Measurements from ENCODE around the gene POU2F1.

POU2F1 gene

DNA sequence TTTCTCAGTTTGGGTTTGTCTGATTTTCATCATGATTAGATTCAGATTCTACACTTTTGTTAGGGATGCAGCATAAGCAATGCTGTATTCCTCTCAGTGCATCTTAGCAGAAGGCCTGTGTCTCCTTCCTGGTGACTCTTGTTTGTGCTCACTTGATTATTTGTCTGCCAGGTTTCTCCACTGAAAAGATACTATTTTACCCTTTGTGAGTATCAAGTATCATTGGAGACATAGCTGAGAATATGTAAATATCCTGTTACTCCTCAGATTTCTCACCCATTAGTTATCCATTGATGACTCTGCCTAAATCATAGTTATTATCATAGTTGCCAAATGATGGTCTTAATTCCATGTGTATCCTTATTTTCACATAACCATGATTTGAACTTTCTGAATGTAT, 148.5 kb downstream of the POU2F1 start:
- Histone ChIP-seq H3K4me2 (no peak overlapping the region), H3K9me3 (peaks cover 3% of the 10 kb centered on the region; the same call in 1 of the 2 replicates), H3K27ac (no peak overlapping the region), H3K27me3 (no peaks in the 10 kb centered on the region), H3K4me3 (no peak overlapping the region), H4K20me1 (peaks cover 8% of the 10 kb centered on the region; the same call in 1 of the 2 replicates), H3K4me1 (no peaks in the 10 kb centered on the region), H3K9ac (no peak overlapping the region), H3K36me3 (peaks cover 82% of the 10 kb centered on the region)
- TF ChIP-seq Cebpa-rat (IDR thresholded peaks at IDR 0.05) = no peak

DNA sequence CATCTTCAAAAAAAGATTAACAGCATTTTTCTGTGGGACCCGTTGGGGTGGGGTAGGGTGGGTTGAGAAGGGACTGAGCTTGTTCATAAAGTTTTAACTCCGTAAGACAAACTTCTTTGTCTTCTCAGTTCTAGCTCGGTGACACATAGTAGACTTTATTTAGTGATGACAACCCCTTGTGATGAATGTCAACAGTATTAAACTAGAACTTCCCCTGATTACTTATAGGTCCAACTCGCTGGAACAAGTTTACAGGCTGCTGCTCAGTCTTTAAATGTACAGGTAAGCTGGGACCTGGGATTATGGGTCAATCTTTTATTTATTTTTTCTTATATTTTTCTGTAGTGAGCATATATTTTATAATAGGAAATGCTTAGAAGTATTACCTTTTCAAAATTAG, 149.2 kb downstream of the POU2F1 start:
- H3K9ac ChIP-seq = no peak overlapping the region
- H3K27ac ChIP-seq = no peak overlapping the region
- H3K4me2 ChIP-seq = no peak overlapping the region
- peaks cover 85% of the 10 kb centered on the region for H3K36me3 ChIP-seq
- peaks cover 8% of the 10 kb centered on the region; the same call in 1 of the 2 replicates for H4K20me1 ChIP-seq
- no peak overlapping the region for H3K4me3 ChIP-seq
- no peaks in the 10 kb centered on the region for H3K27me3 ChIP-seq
- TF ChIP-seq Cebpa-rat (IDR thresholded peaks at IDR 0.05) = no peak
- H3K4me1 ChIP-seq = no peaks in the 10 kb centered on the region
- H3K9me3 ChIP-seq = peaks cover 3% of the 10 kb centered on the region; the same call in 1 of the 2 replicates

DNA sequence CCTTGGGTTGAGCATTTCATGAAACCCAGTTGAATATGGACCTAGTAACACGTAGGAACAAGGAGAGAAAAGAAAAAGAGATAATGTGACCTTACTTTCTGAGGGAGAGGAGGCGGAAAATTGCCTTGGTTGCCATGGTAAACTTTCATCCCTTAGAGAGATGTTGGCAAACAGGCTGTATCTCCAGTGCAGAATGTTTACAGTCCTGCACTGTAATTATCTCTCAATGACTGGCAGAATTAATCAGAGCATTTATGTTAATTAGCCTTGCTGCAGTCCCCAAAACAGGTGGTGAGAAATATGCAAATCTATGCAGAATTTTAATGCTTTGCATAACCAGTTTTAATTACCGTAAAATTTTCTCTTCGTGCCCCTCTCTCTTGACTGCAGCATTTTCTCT, 150.3 kb downstream of the POU2F1 start:
- no peak overlapping the region for H3K9ac ChIP-seq
- H3K4me3 ChIP-seq = no peak overlapping the region
- TF ChIP-seq Cebpa-rat (IDR thresholded peaks at IDR 0.05) = no peak
- H3K27ac ChIP-seq = no peak overlapping the region
- 0 out of 2 replicates have a peak, but pooled peaks cover 8% of the 10 kb centered on the region for H4K20me1 ChIP-seq
- peaks cover 3% of the 10 kb centered on the region; the same call in 1 of the 2 replicates for H3K9me3 ChIP-seq
- H3K4me2 ChIP-seq = no peak overlapping the region
- no peaks in the 10 kb centered on the region for H3K4me1 ChIP-seq
- H3K27me3 ChIP-seq = no peaks in the 10 kb centered on the region
- peaks cover 81% of the 10 kb centered on the region for H3K36me3 ChIP-seq

DNA sequence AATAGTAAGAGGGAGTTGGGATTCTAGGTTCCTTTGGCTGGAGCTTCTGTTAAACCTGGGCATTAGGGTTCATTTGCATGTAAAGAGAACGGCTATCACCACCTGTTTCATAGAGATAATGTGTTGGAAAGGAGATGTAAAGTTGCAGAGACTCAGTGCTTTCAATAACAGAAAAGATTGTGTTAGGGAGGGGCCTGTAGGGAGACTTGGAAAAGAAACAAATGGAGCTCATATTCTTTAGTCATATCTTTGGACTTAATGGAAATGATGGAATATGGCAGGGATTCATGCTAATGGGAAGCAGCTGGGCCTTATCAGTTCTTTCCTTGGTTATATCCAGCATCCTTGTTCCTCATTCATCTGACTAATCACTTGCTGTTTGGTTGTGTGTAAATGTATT, 152.7 kb downstream of the POU2F1 start:
- Histone ChIP-seq H3K27me3 (no peaks in the 10 kb centered on the region), H3K4me2 (no peak overlapping the region), H3K4me3 (no peak overlapping the region), H3K4me1 (no peaks in the 10 kb centered on the region), H3K36me3 (peaks cover 85% of the 10 kb centered on the region), H3K9me3 (peaks cover 7% of the 10 kb centered on the region; the same call in 1 of the 2 replicates), H3K27ac (no peak overlapping the region), H4K20me1 (no peaks in the 10 kb centered on the region), H3K9ac (no peak overlapping the region)
- no peak for TF ChIP-seq Cebpa-rat (IDR thresholded peaks at IDR 0.05)

DNA sequence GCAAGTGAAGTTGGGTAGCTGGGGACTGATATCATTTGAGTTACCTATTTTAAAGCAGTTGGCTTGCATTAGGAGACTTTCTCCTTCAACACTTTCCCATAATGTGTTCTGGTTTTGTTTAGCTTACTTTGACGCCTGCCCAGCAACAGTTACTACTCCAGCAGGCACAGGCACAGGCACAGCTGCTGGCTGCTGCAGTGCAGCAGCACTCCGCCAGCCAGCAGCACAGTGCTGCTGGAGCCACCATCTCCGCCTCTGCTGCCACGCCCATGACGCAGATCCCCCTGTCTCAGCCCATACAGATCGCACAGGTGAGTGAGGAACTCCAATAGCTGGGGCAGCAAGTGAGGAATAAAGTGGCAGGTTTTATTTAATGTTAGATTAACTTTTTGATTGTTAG, 153.3 kb downstream of the POU2F1 start:
- H3K4me1 ChIP-seq = no peaks in the 10 kb centered on the region
- peaks cover 86% of the 10 kb centered on the region for H3K36me3 ChIP-seq
- peaks cover 11% of the 10 kb centered on the region; the same call in 1 of the 2 replicates for H3K9me3 ChIP-seq
- no peak overlapping the region for H3K9ac ChIP-seq
- no peak overlapping the region for H3K27ac ChIP-seq
- H3K4me3 ChIP-seq = no peak overlapping the region
- H4K20me1 ChIP-seq = no peaks in the 10 kb centered on the region
- no peaks in the 10 kb centered on the region for H3K27me3 ChIP-seq
- TF ChIP-seq Cebpa-rat (IDR thresholded peaks at IDR 0.05) = no peak
- H3K4me2 ChIP-seq = no peak overlapping the region

DNA sequence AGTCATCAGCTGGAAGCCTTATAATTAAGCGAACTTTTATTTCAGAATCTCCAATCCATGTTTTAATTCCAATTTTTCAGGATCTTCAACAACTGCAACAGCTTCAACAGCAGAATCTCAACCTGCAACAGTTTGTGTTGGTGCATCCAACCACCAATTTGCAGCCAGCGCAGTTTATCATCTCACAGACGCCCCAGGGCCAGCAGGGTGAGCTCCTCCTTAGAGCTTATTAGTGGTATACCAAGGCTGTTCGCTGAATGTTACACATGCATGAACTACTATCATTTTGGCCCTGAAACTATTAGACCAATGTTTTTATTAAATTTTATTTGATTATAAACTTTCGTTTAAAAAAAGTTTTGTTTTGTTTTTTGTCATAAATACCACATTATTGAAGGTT, 155.3 kb downstream of the POU2F1 start:
- Histone ChIP-seq H3K9ac (no peak overlapping the region), H4K20me1 (no peaks in the 10 kb centered on the region), H3K27me3 (no peaks in the 10 kb centered on the region), H3K4me1 (no peaks in the 10 kb centered on the region), H3K36me3 (peaks cover 93% of the 10 kb centered on the region), H3K4me3 (no peak overlapping the region), H3K4me2 (no peak overlapping the region), H3K9me3 (peaks cover 11% of the 10 kb centered on the region; the same call in 1 of the 2 replicates), H3K27ac (no peak overlapping the region)
- TF ChIP-seq Cebpa-rat (IDR thresholded peaks at IDR 0.05) = no peak

DNA sequence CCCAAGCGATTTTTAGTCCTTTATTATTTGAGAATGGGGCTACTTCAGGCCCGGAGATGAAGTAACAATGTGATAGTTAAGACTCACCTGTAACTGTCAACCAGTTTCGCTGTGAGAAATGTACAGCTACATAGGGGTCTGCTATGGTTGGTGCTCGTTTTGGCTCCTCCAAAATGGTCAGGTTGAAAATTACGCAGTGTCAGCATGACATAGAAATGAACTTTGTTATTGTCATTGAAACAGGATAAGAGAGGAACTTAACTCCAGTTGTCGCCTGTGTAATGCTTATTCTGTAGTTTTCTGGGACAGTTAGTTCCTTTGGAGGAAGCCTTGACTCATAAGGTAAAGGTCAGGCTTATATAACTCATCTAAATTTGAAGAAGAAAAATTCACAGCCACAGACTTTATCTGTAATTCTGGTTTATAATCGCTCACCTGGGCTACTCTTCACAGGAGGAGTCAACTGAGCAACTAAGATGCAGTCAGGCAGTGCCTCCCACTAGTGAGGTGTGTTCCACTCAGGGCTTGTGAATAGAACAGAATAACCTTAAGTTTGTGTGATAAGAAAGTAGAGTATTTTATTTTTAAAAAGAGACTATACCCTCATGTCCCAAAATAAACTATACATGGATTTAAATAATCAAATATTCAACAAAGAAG, 166.7 kb downstream of the POU2F1 start:
- H3K9me3 ChIP-seq = no peaks in the 10 kb centered on the region
- peaks cover 71% of the 10 kb centered on the region for H3K36me3 ChIP-seq
- no peaks in the 10 kb centered on the region for H3K27me3 ChIP-seq
- no peak overlapping the region for H3K9ac ChIP-seq
- H3K4me1 ChIP-seq = no peaks in the 10 kb centered on the region
- H4K20me1 ChIP-seq = no peaks in the 10 kb centered on the region
- H3K27ac ChIP-seq = no peak overlapping the region
- no peak overlapping the region for H3K4me2 ChIP-seq
- TF ChIP-seq Cebpa-rat (IDR thresholded peaks at IDR 0.05) = no peak
- no peak overlapping the region for H3K4me3 ChIP-seq

DNA sequence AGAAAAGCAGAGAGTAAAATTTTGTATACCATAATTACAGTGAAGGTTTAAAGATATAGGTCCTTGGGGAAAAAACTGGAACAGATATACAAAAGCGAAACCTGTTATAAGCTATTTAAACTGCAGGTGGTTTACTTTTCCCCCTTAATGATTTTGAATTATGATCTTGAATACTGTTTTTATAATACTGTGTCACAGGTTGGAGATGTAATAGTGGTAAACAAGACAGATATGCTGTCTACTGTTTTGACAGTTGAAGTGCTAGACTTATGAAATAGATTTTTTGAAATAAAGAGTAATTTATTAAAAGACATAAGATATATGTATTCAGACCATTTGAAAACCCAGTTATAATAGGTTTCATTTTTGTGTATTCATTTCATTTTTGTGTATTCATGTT, 168.3 kb downstream of the POU2F1 start:
- Histone ChIP-seq H3K4me3 (no peak overlapping the region), H3K36me3 (peaks cover 73% of the 10 kb centered on the region), H3K4me1 (no peaks in the 10 kb centered on the region), H3K27me3 (no peaks in the 10 kb centered on the region), H3K4me2 (no peak overlapping the region), H4K20me1 (no peaks in the 10 kb centered on the region; the same call in 1 of the 2 replicates), H3K9me3 (no peaks in the 10 kb centered on the region), H3K9ac (no peak overlapping the region), H3K27ac (no peak overlapping the region)
- TF ChIP-seq Cebpa-rat (IDR thresholded peaks at IDR 0.05) = no peak

DNA sequence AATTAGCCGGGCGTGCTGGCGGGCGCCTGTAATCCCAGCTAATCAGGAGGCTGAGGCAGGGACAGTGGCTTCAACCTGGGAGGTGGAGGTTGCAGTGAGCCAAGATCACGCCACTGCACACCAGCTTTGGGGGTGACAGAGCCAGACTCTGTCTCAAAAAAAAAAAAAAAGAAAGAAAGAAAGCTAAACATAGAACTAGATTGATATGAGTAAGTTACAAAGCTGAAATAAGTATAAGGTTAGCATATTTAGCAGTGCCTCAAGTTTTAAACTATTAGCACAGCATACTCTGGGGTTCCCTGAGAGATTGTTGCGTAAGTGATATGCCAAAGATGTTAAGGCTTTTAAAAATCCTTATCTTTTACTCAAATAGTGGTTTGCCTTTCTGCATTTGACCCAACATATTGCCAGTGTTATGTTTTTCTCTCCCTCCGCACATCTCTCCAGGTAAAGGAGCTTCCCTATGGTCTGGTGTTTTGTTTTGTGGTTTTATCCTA, 171.6 kb downstream of the POU2F1 start:
- no peaks in the 10 kb centered on the region for H3K27me3 ChIP-seq
- no peak overlapping the region for H3K4me3 ChIP-seq
- peaks cover 71% of the 10 kb centered on the region for H3K36me3 ChIP-seq
- H3K4me1 ChIP-seq = no peaks in the 10 kb centered on the region
- no peak overlapping the region for H3K9ac ChIP-seq
- TF ChIP-seq Cebpa-rat (IDR thresholded peaks at IDR 0.05) = no peak
- H3K9me3 ChIP-seq = no peaks in the 10 kb centered on the region
- H4K20me1 ChIP-seq = no peaks in the 10 kb centered on the region; the same call in 1 of the 2 replicates
- no peak overlapping the region for H3K27ac ChIP-seq
- no peak overlapping the region for H3K4me2 ChIP-seq

DNA sequence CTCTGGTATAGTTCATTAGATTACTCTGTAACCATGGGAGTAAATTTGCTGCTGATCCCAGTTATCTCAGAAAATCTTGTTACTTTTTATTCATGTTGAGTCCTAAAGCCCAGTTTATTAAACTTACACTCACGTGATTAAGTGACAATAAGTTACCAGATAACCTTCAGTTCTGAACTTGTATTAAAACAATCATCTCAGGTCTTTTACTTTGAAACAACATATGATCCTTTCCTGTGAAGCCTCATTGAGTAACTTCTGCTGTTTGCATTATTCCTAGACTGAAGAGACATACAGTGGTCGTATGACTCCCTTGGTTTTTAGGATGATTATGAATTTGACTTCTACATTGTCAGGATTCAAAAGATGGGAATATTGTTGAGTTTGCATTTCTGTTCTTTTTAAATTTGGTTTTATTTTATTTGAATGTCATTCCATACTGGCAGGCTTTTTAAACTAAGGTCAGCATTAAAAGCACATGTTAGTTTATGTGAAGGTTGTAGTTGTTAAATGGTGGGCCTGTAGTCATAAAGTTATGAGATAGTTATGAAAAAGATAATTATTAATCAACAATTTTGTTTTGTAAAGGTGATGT, 179.8 kb downstream of the POU2F1 start:
- peaks cover 85% of the 10 kb centered on the region for H3K36me3 ChIP-seq

More for the DNA sequence above, 179.8 kb downstream of the POU2F1 start:
- H3K9ac ChIP-seq = no peak overlapping the region
- TF ChIP-seq Cebpa-rat (IDR thresholded peaks at IDR 0.05) = no peak
- H4K20me1 ChIP-seq = no peaks in the 10 kb centered on the region
- no peak overlapping the region for H3K27ac ChIP-seq
- H3K4me2 ChIP-seq = no peak overlapping the region
- no peaks in the 10 kb centered on the region for H3K9me3 ChIP-seq
- H3K27me3 ChIP-seq = no peaks in the 10 kb centered on the region
- no peak overlapping the region for H3K4me3 ChIP-seq
- no peaks in the 10 kb centered on the region for H3K4me1 ChIP-seq
